HCT116 (cell line): ENCODE results near the gene YY1. TPM values are rescaled to one million over a fixed set of nuclear protein-coding genes. Genes with fewer than 3 reads are reported as not detected.
"Not testable (repeated sequence)": the region's sequence is repeated elsewhere in the genome, so short reads cannot be mapped to it uniquely, and the experiment has no call there.

ENCODE experiments used
- ATAC-seq: fragments of 200-7000 bp; cut with Tn5 transposase; 2 replicates; pipeline ENCODE4 v1.9.1; 2020; ENCODE audit warnings: mild to moderate bottlenecking, moderate library complexity
- BruUV-seq: library from RNA; stranded (reverse); fragments of 400-500 nt; replicated peaks from 2 replicates; lab custom pipeline; 2021; lab: Mats Ljungman, UMichigan
- CTCF ChIA-PET: fragments of 300-600 bp; sonication (Branson Sonifier 250); formaldehyde crosslinking; loops from one replicate; lab custom pipeline; 2021; ENCODE audit warnings: antibody characterized with exemption; lab: Charles Lee
- POLR2A ChIA-PET: fragments of 300-600, 350-600 bp; sonication (Branson Sonifier 250); formaldehyde crosslinking; loops from one replicate; lab custom pipeline; 2021; ENCODE audit warnings: antibody characterized with exemption; lab: Charles Lee
- RAD21 ChIA-PET, 2 experiments: fragments of 300-600 bp; sonication (Branson Sonifier 250); formaldehyde crosslinking; loops; one replicate each; lab custom pipeline; 2023; ENCODE audit warnings: low total read pairs in 2 of 2; ENCODE audit not compliant: uncharacterized antibody in 2 of 2, unreplicated experiment in 2 of 2, low non-redundant PET in 1 of 2; lab: Charles Lee
- DNase-seq: peaks from one replicate; pipeline ENCODE4 v3.0.0-alpha.2; 2010; ENCODE audit warnings: low read depth, low spot score
- H2AFZ ChIP-seq: fragments of 200-600 bp; shearing (Covaris generic), sonication (generic); 2 replicates; pipeline ENCODE4 v1.6.1; 2017; ENCODE audit warnings: low read depth, mixed run types, mixed read lengths, antibody characterized with exemption, low read length; ENCODE audit not compliant: poor library complexity, severe bottlenecking
- H3K27ac ChIP-seq: 2 replicates; pipeline ENCODE4 v1.5.1; 2012; ENCODE audit warnings: low read depth, low read length
- H3K27me3 ChIP-seq: fragments of 200-600 bp; sonication (generic); 2 replicates; pipeline ENCODE4 v1.6.1; 2016; ENCODE audit warnings: mixed run types, low read length, mixed read lengths; ENCODE audit not compliant: insufficient read depth
- H3K36me3 ChIP-seq, 2 experiments: fragments of 200-500 bp in 1 of 2; fragments of 200-600 bp in 1 of 2; sonication (Bioruptor generic) in 1 of 2; sonication (generic) in 1 of 2; 2 replicates each; pipeline versions ENCODE4 v1.5.1 to v1.6.1; 2014 to 2016; ENCODE audit warnings: low read length in 2 of 2, inconsistent platforms in 1 of 2, mixed read lengths in 1 of 2, mixed run types in 1 of 2; ENCODE audit not compliant: insufficient read depth in 2 of 2, control insufficient read depth in 1 of 2
- H3K4me1 ChIP-seq, 2 experiments: fragments of 200-600 bp in 1 of 2; sonication (generic) in 1 of 2; 2 replicates each; pipeline versions ENCODE4 v1.5.1 to v1.6.1; 2012 to 2017; ENCODE audit warnings: low read length in 2 of 2, inconsistent platforms in 1 of 2, mild to moderate bottlenecking in 1 of 2, mixed read lengths in 1 of 2, mixed run types in 1 of 2, moderate library complexity in 1 of 2; ENCODE audit not compliant: insufficient read depth in 2 of 2, control insufficient read depth in 1 of 2
- H3K4me2 ChIP-seq: fragments of 200-600 bp; sonication (generic); 2 replicates; pipeline ENCODE4 v1.6.1; 2017; ENCODE audit warnings: mixed run types, low read length, mixed read lengths
- H3K4me3 ChIP-seq, 2 experiments: fragments of 200-600 bp in 1 of 2; sonication (generic) in 1 of 2; replicated peaks in 1 of 2; 2 replicates each; pipeline ENCODE4 v1.5.1; 2011 to 2016; ENCODE audit warnings: low read length in 2 of 2, control low read depth in 1 of 2, low read depth in 1 of 2, mild to moderate bottlenecking in 1 of 2, mixed read lengths in 1 of 2, mixed run types in 1 of 2
- H3K79me2 ChIP-seq: fragments of 200-600 bp; sonication (generic); 2 replicates; pipeline ENCODE4 v1.6.1; 2017; ENCODE audit warnings: mild to moderate bottlenecking, mixed run types, low read length, moderate library complexity, mixed read lengths; ENCODE audit not compliant: insufficient read depth
- H3K9ac ChIP-seq: fragments of 200-600 bp; sonication (generic); 2 replicates; pipeline ENCODE4 v1.6.1; 2016; ENCODE audit warnings: low read length, mixed read lengths
- H3K9me2 ChIP-seq: fragments of 200-600 bp; sonication (generic), shearing (Covaris generic); 2 replicates; pipeline ENCODE4 v1.6.1; 2017; ENCODE audit warnings: mixed run types, mild to moderate bottlenecking, moderate library complexity; ENCODE audit not compliant: insufficient read depth
- H3K9me3 ChIP-seq, 2 experiments: fragments of 200-500 bp in 1 of 2; fragments of 200-600 bp in 1 of 2; sonication (Bioruptor generic) in 1 of 2; sonication (generic) in 1 of 2; 2 replicates each; pipeline ENCODE4 v1.6.1; 2014 to 2017; ENCODE audit warnings: low read length in 2 of 2, mixed read lengths in 2 of 2, inconsistent platforms in 1 of 2, low read depth in 1 of 2, mild to moderate bottlenecking in 1 of 2, mixed run types in 1 of 2, moderate library complexity in 1 of 2; ENCODE audit not compliant: control insufficient read depth in 1 of 2, insufficient read depth in 1 of 2
- H4K20me1 ChIP-seq: fragments of 200-600 bp; sonication (generic), shearing (Covaris generic); 2 replicates; pipeline ENCODE4 v1.6.1; 2017; ENCODE audit warnings: mixed run types, mild to moderate bottlenecking, moderate library complexity; ENCODE audit not compliant: insufficient read depth
- CBX3 ChIP-seq: IDR thresholded peaks from 2 replicates; pipeline ENCODE4 v1.6.1; 2012; ENCODE audit warnings: low read depth
- CEBPB ChIP-seq: IDR thresholded peaks from 2 replicates; pipeline ENCODE4 v1.6.1; 2012; ENCODE audit warnings: low read depth
- CTCF ChIP-seq, 3 experiments: fragments of 200-600 bp in 1 of 3; sonication (generic) in 1 of 3; IDR thresholded peaks in 2 of 3; conservative IDR thresholded peaks in 1 of 3; 2 replicates each; pipeline ENCODE4 v1.5.1; 2012 to 2017; ENCODE audit warnings: low read depth in 2 of 3, low read length in 2 of 3, antibody characterized with exemption in 1 of 3, borderline replicate concordance in 1 of 3, control low read depth in 1 of 3, mild to moderate bottlenecking in 1 of 3, mixed read lengths in 1 of 3, mixed run types in 1 of 3, moderate library complexity in 1 of 3; ENCODE audit not compliant: insufficient read depth in 1 of 3
- EGR1 ChIP-seq: IDR thresholded peaks from 2 replicates; pipeline ENCODE4 v1.6.1; 2012; ENCODE audit warnings: low read depth
- EZH2phosphoT487 ChIP-seq: fragments of 200-600 bp; IDR thresholded peaks from 2 replicates; pipeline ENCODE4 v1.6.1; 2018; ENCODE audit warnings: antibody characterized with exemption, borderline replicate concordance
- FOSL1 ChIP-seq: IDR thresholded peaks from 2 replicates; pipeline ENCODE4 v1.6.1; 2012; ENCODE audit warnings: low read depth
- POLR2A ChIP-seq: IDR thresholded peaks from 2 replicates; pipeline ENCODE4 v1.7.0; 2011; ENCODE audit warnings: borderline replicate concordance; ENCODE audit not compliant: insufficient read depth, insufficient read length; ENCODE audit errors: extremely low read depth
- RAD21 ChIP-seq: IDR thresholded peaks from 2 replicates; pipeline ENCODE4 v1.6.1; 2012; ENCODE audit warnings: low read depth, mild to moderate bottlenecking
- REST ChIP-seq: IDR thresholded peaks from 2 replicates; pipeline ENCODE4 v1.6.1; 2012; ENCODE audit warnings: low read depth
- SIN3A ChIP-seq: IDR thresholded peaks from 2 replicates; pipeline ENCODE4 v1.6.1; 2012; ENCODE audit warnings: low read depth
- SP1 ChIP-seq: IDR thresholded peaks from 2 replicates; pipeline ENCODE4 v1.6.1; 2012; ENCODE audit warnings: low read depth
- SRF ChIP-seq: IDR thresholded peaks from 2 replicates; pipeline ENCODE4 v1.6.1; 2012; ENCODE audit warnings: low read depth
- TCF7L2 ChIP-seq: IDR thresholded peaks from 2 replicates; pipeline ENCODE4 v1.7.0; 2011; ENCODE audit warnings: borderline replicate concordance, inconsistent platforms; ENCODE audit not compliant: insufficient read depth, insufficient read length; ENCODE audit errors: extremely low read depth
- ZBTB33 ChIP-seq: IDR thresholded peaks from 2 replicates; pipeline ENCODE4 v1.6.1; 2011; ENCODE audit warnings: mild to moderate bottlenecking, low read length, moderate library complexity; ENCODE audit not compliant: insufficient replicate concordance; ENCODE audit errors: extremely low read depth
- intact Hi-C: fragments of 100-400 bp; cut with micrococcal nuclease; formaldehyde crosslinking; loops from 2 replicates; pipeline ENCODE4 v1.10.0; 2022
- total RNA-seq: library from RNA; stranded (reverse); gene quantifications from one replicate; pipeline ENCODE4 v1.2.1, GENCODE V29; 2021; ENCODE audit not compliant: unreplicated experiment

YY1 gene
- total RNA-seq, 1 experiment from 2014 or later: 111 TPM

GRCh38 chr14:100208136-100208535 lies 30.8 kb upstream of the YY1 start:
- BruUV-seq, intact Hi-C loops, H3K27me3 ChIP-seq, H3K9me3 ChIP-seq, H3K36me3 ChIP-seq, DNase-seq, H3K79me2 ChIP-seq, H4K20me1 ChIP-seq, H2AFZ ChIP-seq, H3K4me2 ChIP-seq, H3K9me2 ChIP-seq, RAD21 ChIA-PET, ATAC-seq, H3K4me3 ChIP-seq, POLR2A ChIA-PET, H3K27ac ChIP-seq, H3K9ac ChIP-seq: not testable (repeated sequence)
- CTCF ChIA-PET: interaction anchor here (1.9 kb wide), 1 partner anchor 15 kb away, joined by 6 read pairs; no protein-coding TSS in a partner anchor
- peaks cover 21 to 27% of the 10 kb centered on the region in 2 experiments for H3K4me1 ChIP-seq

GRCh38 chr14:100211366-100211765 lies 27.6 kb upstream of the YY1 start:
- no peak overlapping the region for H3K27ac ChIP-seq
- ATAC-seq: no peak
- ChIA-PET RAD21 (no interaction called here), POLR2A (no interaction called here), CTCF (interaction anchor here (1.7 kb wide), 1 partner anchor 18 kb away, joined by 6 read pairs; no protein-coding TSS in a partner anchor)
- no peaks in the 10 kb centered on the region for H3K9me3 ChIP-seq
- H4K20me1 ChIP-seq: no peaks in the 10 kb centered on the region
- intact Hi-C loops: no loop called here
- H3K79me2 ChIP-seq: no peaks in the 10 kb centered on the region; the same call in 1 of the 2 replicates
- no peaks in the 10 kb centered on the region for H3K9me2 ChIP-seq
- H3K9ac ChIP-seq: no peak overlapping the region
- H3K4me2 ChIP-seq: no peak overlapping the region
- no peaks in the 10 kb centered on the region for H3K27me3 ChIP-seq
- H3K4me1 ChIP-seq: peaks cover 20 to 34% of the 10 kb centered on the region in 2 experiments
- H3K36me3 ChIP-seq: no peaks in the 10 kb centered on the region
- no peak overlapping the region for H2AFZ ChIP-seq
- no peak overlapping the region for H3K4me3 ChIP-seq
- no TSS peak for BruUV-seq
- DNase-seq: no peak
- TF ChIP-seq CEBPB (no peak), TCF7L2 (no peak), SP1 (no peak), CBX3 (no peak), CTCF (IDR thresholded peaks at IDR 0.05 in 2 of 3, conservative IDR thresholded peaks at IDR 0.05 in 1 of 3; ENCODE audit: borderline replicate concordance in 1 of 3, insufficient read depth in 1 of 3, low read depth in 2 of 3, low read length in 2 of 3) (no peak), SRF (no peak), EGR1 (no peak), SIN3A (no peak), EZH2phosphoT487 (no peak), REST (no peak), FOSL1 (no peak), ZBTB33 (no peak), POLR2A (no peak), RAD21 (no peak)
